Smooth muscle cell of the pulmonary artery (primary cell): ENCODE data around the gene EIF4E. TPM values are rescaled to one million over a fixed set of nuclear protein-coding genes. Genes with fewer than 3 reads are reported as not detected.

Experiments
- total RNA-seq: library from RNA; depleted of rRNA; stranded (reverse); fragments of >200 nt; gene quantifications from 2 replicates; pipeline ENCODE4 v1.2.3, GENCODE V29; 2014

EIF4E gene, protein sequence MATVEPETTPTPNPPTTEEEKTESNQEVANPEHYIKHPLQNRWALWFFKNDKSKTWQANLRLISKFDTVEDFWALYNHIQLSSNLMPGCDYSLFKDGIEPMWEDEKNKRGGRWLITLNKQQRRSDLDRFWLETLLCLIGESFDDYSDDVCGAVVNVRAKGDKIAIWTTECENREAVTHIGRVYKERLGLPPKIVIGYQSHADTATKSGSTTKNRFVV
- total RNA-seq: 108 and 136 TPM in 2 replicates

DNA sequence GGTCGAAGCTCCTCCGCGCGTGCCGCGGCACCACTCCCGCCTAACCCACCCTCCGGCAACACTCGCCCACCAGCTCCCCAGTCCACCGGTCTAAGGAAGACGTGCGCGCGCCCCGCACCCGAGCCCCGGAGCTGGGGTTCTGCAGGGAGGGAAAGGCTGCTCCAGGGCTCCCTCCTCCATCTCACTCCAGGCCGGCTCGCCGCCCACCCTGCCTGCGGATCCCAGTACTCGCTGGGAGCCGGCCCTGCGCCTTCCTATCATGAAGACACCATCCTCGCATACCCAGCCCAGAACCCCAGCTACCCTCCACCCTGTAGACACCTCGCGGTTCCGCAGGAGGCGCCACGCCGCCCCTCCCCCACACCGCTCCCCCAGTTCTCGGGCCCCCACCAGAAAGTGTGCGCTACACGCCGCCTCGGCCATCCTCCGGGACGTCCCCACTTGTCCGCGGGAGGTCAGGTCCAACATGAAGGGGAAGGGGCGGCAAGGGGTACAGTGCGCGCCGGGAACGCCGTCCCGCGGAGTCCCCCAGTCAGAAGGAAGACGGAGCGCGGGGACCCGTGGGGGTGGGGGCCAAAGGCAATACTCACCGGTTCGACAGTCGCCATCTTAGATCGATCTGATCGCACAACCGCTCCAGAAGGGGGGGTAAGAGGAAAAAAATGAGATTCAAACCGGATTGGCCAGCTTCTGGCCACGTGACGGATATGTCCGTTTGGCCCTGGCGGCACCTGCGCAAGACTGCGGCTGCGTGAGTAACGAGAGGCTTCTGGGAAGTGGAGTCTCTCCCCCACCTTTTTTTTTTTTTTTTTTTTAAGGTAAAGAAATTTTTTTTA is at the start of gene EIF4E:
Gene EIF4E, minus strand, starts transcription at position 629 of the 836 bp plus-strand sequence. Its CDS starts 21 bp downstream, at position 608.

Other genes starting within 250 kb of the EIF4E start
- gene METAP1, start 66.6 kb upstream of the EIF4E start, total RNA-seq: 27.0 and 29.5 TPM in 2 replicates
- gene ADH5, start 159.7 kb upstream of the EIF4E start, total RNA-seq: 140 and 154 TPM in 2 replicates
- gene ADH4, start 215.2 kb upstream of the EIF4E start, total RNA-seq: 0.10 TPM in 1 of 2 replicates, not detected in the other